Measurements from ENCODE around the gene LPA.

- TF ChIP-seq TARDBP (IDR thresholded peaks at IDR 0.05): no peak
- no peak for TF ChIP-seq SP1 (IDR thresholded peaks at IDR 0.05)
- no peak for TF ChIP-seq BHLHE40 (IDR thresholded peaks at IDR 0.05; ENCODE audit: borderline replicate concordance)
- TF ChIP-seq ARNT (IDR thresholded peaks at IDR 0.05): no peak
- no peak for TF ChIP-seq SUZ12 (IDR thresholded peaks at IDR 0.05)
- TF ChIP-seq CTBP1 (IDR thresholded peaks at IDR 0.05; ENCODE audit: borderline replicate concordance): no peak
- TF ChIP-seq ELF4 (IDR thresholded peaks at IDR 0.05): no peak
- TF ChIP-seq FOXM1 (IDR thresholded peaks at IDR 0.05; ENCODE audit: borderline replicate concordance): no peak
- TF ChIP-seq LEF1 (IDR thresholded peaks at IDR 0.05; ENCODE audit: borderline replicate concordance): no peak
- no peak for TF ChIP-seq FOXK2 (IDR thresholded peaks at IDR 0.05)
- no peak for TF ChIP-seq PKNOX1 (IDR thresholded peaks at IDR 0.05)
- TF ChIP-seq FOXA1 (IDR thresholded peaks at IDR 0.05): no peak
These were observed 15.3 kb upstream of the LPA start for GRCh38 chr6:160679402-160679769.
